Progenitor cell of endocrine pancreas (in vitro differentiated cells): ENCODE results near the gene RALGPS1. TPM values are rescaled to one million over a fixed set of nuclear protein-coding genes. Genes with fewer than 3 reads are reported as not detected.

Experiments used
- DNase-seq: peaks from one replicate; pipeline ENCODE4 v3.0.0; 2021; ENCODE audit warnings: low spot score; ENCODE audit not compliant: unreplicated experiment
- H3K27ac Mint-ChIP-seq: 2 replicates; pipeline ENCODE4 v1.8.0; 2021; ENCODE audit warnings: mild to moderate bottlenecking, moderate library complexity, mixed read lengths
- H3K27me3 Mint-ChIP-seq: 2 replicates; pipeline ENCODE4 v1.8.0; 2021; ENCODE audit warnings: mixed read lengths
- H3K36me3 Mint-ChIP-seq: 2 replicates; pipeline ENCODE4 v1.8.0; 2022; ENCODE audit warnings: mixed read lengths; ENCODE audit not compliant: insufficient read depth
- H3K4me1 Mint-ChIP-seq: 2 replicates; pipeline ENCODE4 v1.8.0; 2021; ENCODE audit warnings: low read depth, mixed read lengths
- H3K4me3 Mint-ChIP-seq: 2 replicates; pipeline ENCODE4 v1.8.0; 2021; ENCODE audit warnings: low read depth, mild to moderate bottlenecking, moderate library complexity, mixed read lengths
- H3K9me3 Mint-ChIP-seq: 2 replicates; pipeline ENCODE4 v1.8.0; 2021; ENCODE audit warnings: low read depth, mixed read lengths
- CTCF ChIP-seq: fragments of 200-600 bp; sonication (generic); IDR thresholded peaks from one replicate; pipeline ENCODE4 v1.5.0; 2021; ENCODE audit warnings: antibody characterized with exemption, mild to moderate bottlenecking; ENCODE audit not compliant: unreplicated experiment
- total RNA-seq: library from RNA; stranded (reverse); gene quantifications from 2 replicates; pipeline ENCODE4 v1.2.1, GENCODE V29; 2021

RALGPS1 gene
- total RNA-seq, 1 donor from 2014 or later, result 39.2 TPM

GRCh38 chr9:127008076-127008475, 93.5 kb downstream of the RALGPS1 start:
- TF ChIP-seq CTCF, result no peak
- H3K27me3 Mint-ChIP-seq, result no peaks in the 10 kb centered on the region
- no peak for DNase-seq
- H3K36me3 Mint-ChIP-seq, result no peaks in the 10 kb centered on the region
- peaks cover 8% of the 10 kb centered on the region for H3K4me1 Mint-ChIP-seq
- no peak overlapping the region for H3K27ac Mint-ChIP-seq
- H3K4me3 Mint-ChIP-seq, result no peak overlapping the region
- H3K9me3 Mint-ChIP-seq, result no peaks in the 10 kb centered on the region

DNA sequence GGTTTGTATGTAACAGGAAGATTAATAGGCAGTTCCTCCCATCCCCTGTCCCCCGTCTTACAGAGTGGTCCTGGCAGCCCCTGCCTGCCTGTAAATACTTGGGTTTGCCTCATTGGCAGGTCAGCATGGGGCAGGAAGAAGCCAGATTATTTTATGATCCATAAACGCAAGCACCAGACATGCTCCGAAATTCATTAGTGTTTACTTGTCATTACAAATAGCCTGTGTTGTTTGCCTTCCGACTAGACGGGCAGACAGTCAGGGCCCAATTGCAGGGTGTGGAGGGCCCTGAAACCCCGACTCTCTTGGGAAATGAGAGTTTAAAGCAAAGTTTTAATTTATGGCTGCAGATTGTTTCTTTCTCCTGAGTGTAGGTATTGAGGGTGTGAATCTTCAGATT, 97.2 kb downstream of the RALGPS1 start:
- no peak for TF ChIP-seq CTCF
- no peaks in the 10 kb centered on the region for H3K36me3 Mint-ChIP-seq
- no peaks in the 10 kb centered on the region for H3K9me3 Mint-ChIP-seq
- peaks cover 6% of the 10 kb centered on the region for H3K4me1 Mint-ChIP-seq
- DNase-seq, result no peak
- H3K4me3 Mint-ChIP-seq, result no peak overlapping the region
- H3K27ac Mint-ChIP-seq, result no peak overlapping the region
- no peaks in the 10 kb centered on the region for H3K27me3 Mint-ChIP-seq

- no peak overlapping the region for H3K27ac Mint-ChIP-seq
- H3K36me3 Mint-ChIP-seq, result no peaks in the 10 kb centered on the region
- no peak for TF ChIP-seq CTCF
- no peaks in the 10 kb centered on the region for H3K9me3 Mint-ChIP-seq
- no peaks in the 10 kb centered on the region for H3K27me3 Mint-ChIP-seq
- H3K4me1 Mint-ChIP-seq, result peaks cover 6% of the 10 kb centered on the region
- DNase-seq, result no peak
- no peak overlapping the region for H3K4me3 Mint-ChIP-seq
Observed at GRCh38 chr9:127012250-127012649, 97.7 kb downstream of the RALGPS1 start.

DNA sequence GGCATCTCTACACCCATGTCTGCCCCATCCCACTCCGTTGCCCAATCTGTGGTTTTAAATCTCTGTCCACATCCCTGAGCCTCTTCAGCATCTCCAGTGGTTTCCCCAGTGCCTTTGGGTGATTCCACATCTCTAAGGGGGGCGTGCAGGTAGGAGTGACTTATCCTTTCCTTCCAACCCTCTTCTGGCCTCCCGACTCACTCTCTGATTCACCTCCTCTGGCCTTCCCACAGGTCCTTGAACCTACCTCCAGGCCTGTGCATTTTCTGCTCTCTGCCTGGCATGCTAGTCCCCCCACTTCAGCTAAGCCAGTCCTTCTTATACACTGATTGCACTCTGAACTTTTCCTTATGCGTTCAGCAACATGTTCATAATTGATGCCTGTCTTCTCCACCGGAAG, 99.0 kb downstream of the RALGPS1 start:
- H3K27ac Mint-ChIP-seq, result no peak overlapping the region
- no peak for DNase-seq
- no peaks in the 10 kb centered on the region for H3K27me3 Mint-ChIP-seq
- peaks cover 4% of the 10 kb centered on the region for H3K4me1 Mint-ChIP-seq
- no peaks in the 10 kb centered on the region for H3K36me3 Mint-ChIP-seq
- H3K4me3 Mint-ChIP-seq, result no peak overlapping the region
- no peaks in the 10 kb centered on the region for H3K9me3 Mint-ChIP-seq
- TF ChIP-seq CTCF, result no peak

DNA sequence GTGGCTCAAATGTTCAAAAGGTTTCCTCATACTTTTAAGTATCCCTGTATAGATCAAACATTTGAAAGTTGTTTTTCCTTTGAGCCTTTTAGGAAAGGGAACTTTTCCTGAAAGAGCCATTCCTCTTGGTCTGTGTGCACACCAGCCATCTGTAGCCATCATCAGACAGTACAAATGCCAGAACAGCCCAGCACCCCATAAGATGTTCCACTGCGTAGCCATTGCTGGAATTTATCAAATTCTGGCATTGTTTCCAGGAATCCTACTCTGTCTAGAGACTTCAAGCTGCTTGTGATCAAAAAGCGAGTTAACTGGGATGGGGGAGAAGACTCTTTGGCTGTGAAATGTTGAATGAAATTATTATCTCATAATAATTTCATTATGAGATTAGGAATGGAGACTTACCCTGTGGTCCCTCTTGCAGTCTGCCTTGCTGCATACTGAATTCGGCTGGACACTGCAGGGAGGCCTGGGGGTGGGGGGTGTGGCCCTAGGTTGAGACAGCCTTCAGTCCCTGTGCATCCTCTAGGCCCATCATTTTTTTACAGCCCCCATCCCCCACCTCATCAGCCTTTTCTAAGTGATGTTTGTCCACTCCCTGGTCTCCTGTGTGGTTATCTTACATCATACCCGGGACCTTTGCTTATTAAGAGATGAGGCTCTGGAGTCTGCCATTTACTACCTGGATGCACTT, 99.8 kb downstream of the RALGPS1 start:
- Mint-ChIP-seq H3K9me3 (no peaks in the 10 kb centered on the region), H3K27me3 (no peaks in the 10 kb centered on the region), H3K27ac (no peak overlapping the region), H3K36me3 (no peaks in the 10 kb centered on the region), H3K4me3 (no peak overlapping the region), H3K4me1 (peaks cover 4% of the 10 kb centered on the region)
- no peak for DNase-seq
- TF ChIP-seq CTCF, result no peak
